SK-N-SH treated with all-trans-retinoic acid at 6 μM for 48 hours (cell line): ENCODE measurements around the gene HTT.

Source experiments
- CSRNP3 ChIP-seq: fragments of 250-450 bp; sonication (Bioruptor Pico); IDR thresholded peaks from 2 replicates; pipeline ENCODE4 v1.5.1; 2021; ENCODE audit warnings: mild to moderate bottlenecking, moderate library complexity
- GLIS3 ChIP-seq: fragments of 250-450 bp; sonication (Bioruptor Pico); IDR thresholded peaks from 2 replicates; pipeline ENCODE4 v1.5.0; 2020; ENCODE audit warnings: mild to moderate bottlenecking, moderate library complexity
- ISL1 ChIP-seq: fragments of 250-450 bp; sonication (Bioruptor Pico); IDR thresholded peaks from 2 replicates; pipeline ENCODE4 v2.1.2; 2022; ENCODE audit warnings: mild to moderate bottlenecking, moderate library complexity
- PATZ1 ChIP-seq: fragments of 250-450 bp; sonication (Bioruptor Pico); IDR thresholded peaks from 2 replicates; pipeline ENCODE4 v1.8.0; 2020; ENCODE audit warnings: mild to moderate bottlenecking, moderate library complexity, borderline replicate concordance
- PPARA ChIP-seq: fragments of 250-450 bp; sonication (Bioruptor Pico); IDR thresholded peaks from 2 replicates; pipeline ENCODE4 v1.5.0; 2020; ENCODE audit warnings: mild to moderate bottlenecking, borderline replicate concordance
- RARB ChIP-seq: fragments of 250-450 bp; sonication (Bioruptor Pico); IDR thresholded peaks from 2 replicates; pipeline ENCODE4 v1.8.0; 2021; ENCODE audit warnings: mild to moderate bottlenecking, moderate library complexity
- TCF4 ChIP-seq: fragments of 250-450 bp; sonication (Bioruptor Pico); IDR thresholded peaks from 2 replicates; pipeline ENCODE4 v1.8.0; 2021; ENCODE audit warnings: mild to moderate bottlenecking, moderate library complexity, borderline replicate concordance
- ZC3H10 ChIP-seq: fragments of 250-450 bp; sonication (Bioruptor Pico); IDR thresholded peaks from 2 replicates; pipeline ENCODE4 v1.5.1; 2021; ENCODE audit warnings: mild to moderate bottlenecking, moderate library complexity
- ZFP30 ChIP-seq: fragments of 450-650 bp; formaldehyde crosslinking; IDR thresholded peaks from 2 replicates; pipeline ENCODE4 v1.5.0; 2022; ENCODE audit warnings: mild to moderate bottlenecking, moderate library complexity
- ZNF565 ChIP-seq: fragments of 450-650 bp; formaldehyde crosslinking; conservative IDR thresholded peaks from 2 replicates; pipeline ENCODE4 v1.5.0; 2020; ENCODE audit warnings: low read depth, mild to moderate bottlenecking, moderate library complexity
- ZNF70 ChIP-seq: fragments of 450-650 bp; formaldehyde crosslinking; IDR thresholded peaks from 2 replicates; pipeline ENCODE4 v1.5.0; 2020; ENCODE audit warnings: mild to moderate bottlenecking, moderate library complexity
- TF ChIP-seq, protein P1 (sequence below): fragments of 250-450 bp; sonication (Bioruptor Pico); IDR thresholded peaks from 2 replicates; pipeline ENCODE4 v1.5.1; 2020; ENCODE audit warnings: low read depth, mild to moderate bottlenecking, moderate library complexity

DNA sequence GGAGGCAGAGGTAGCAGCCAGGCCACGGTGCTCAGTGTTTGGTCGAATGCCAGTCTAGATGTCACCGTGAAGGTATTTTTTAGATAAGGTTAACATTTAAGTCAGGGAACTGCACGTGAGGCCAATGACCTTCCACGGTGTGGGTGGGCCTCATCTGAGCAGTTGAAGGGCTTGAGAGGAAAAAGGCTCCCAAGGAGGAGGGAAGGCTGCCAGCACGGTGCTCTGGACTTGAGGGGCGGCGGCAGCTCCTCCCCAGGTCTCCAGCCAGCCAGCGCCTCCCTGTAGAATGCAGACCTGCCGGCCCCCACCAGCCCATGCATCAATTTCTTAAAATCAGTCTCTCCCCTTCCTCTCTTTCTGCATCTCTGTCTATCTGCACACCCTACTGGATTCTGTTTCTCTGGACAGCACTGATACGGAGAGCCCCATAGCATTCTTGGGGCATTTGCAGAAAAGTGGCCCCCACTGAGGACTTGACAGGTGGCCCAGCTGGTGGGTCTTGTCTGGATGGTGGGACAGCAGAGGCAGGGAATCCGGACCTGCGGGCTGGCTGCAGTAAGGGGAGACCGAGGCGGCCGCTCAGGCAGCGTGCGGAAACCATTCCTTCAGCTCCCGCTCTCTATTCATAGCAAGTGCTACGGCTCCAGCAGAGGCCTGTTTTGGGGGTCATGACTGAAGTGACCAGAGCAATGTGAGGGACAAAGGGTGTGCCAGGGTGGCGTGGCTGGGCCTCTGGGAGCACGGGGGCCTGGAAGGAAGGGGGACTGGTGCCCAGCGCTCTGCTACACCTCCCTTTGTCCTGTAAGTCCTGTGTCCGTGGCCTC, 210.5 kb downstream of the HTT start:
- TF ChIP-seq TCF4 (CRISPR knock-in tag) (no peak), RARB (no peak), ZC3H10 (no peak), ISL1 (no peak), PPARA (CRISPR knock-in tag) (no peak), ZNF70 (no peak), CSRNP3 (CRISPR knock-in tag) (no peak), ZNF565 (CRISPR knock-in tag) (no peak), PATZ1 (CRISPR knock-in tag) (no peak), ZFP30 (CRISPR knock-in tag) (no peak), GLIS3 (CRISPR knock-in tag) (no peak)
- TF ChIP-seq, protein P1, sequence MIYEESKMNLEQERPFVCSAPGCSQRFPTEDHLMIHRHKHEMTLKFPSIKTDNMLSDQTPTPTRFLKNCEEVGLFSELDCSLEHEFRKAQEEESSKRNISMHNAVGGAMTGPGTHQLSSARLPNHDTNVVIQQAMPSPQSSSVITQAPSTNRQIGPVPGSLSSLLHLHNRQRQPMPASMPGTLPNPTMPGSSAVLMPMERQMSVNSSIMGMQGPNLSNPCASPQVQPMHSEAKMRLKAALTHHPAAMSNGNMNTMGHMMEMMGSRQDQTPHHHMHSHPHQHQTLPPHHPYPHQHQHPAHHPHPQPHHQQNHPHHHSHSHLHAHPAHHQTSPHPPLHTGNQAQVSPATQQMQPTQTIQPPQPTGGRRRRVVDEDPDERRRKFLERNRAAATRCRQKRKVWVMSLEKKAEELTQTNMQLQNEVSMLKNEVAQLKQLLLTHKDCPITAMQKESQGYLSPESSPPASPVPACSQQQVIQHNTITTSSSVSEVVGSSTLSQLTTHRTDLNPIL (CRISPR knock-in tag): no peak
